Psoas muscle (tissue), 8 donors: ENCODE results near the gene FAF2. TPM values are rescaled to one million over a fixed set of nuclear protein-coding genes. Genes with fewer than 3 reads are reported as not detected.
A peak's percentile ranks its signal among the peaks of the same experiment; 100 is the strongest.
"Not testable (repeated sequence)": the region's sequence is repeated elsewhere in the genome, so short reads cannot be mapped to it uniquely, and the experiment has no call there.

Experiments used
- ATAC-seq, 4 donors: fragments of 200-7000 bp; cut with Tn5 transposase; one replicate each; pipeline ENCODE4 v1.9.1; 2020; ENCODE audit warnings: moderate library complexity in 3 of 4, mild to moderate bottlenecking in 2 of 4
- DNase-seq, 2 donors: peaks; one replicate each; pipeline ENCODE4 v3.0.0-alpha.2; 2020
- H3K27ac ChIP-seq: fragments of 200-600 bp; one replicate; pipeline ENCODE4 v1.8.0; 2022
- H3K27me3 ChIP-seq, 3 donors: fragments of 200-600 bp in 1 of 3; one replicate each; pipeline versions ENCODE4 v1.6.1 to v1.8.0; 2013 to 2022; ENCODE audit warnings: low read length in 2 of 3, mild to moderate bottlenecking in 2 of 3, moderate library complexity in 1 of 3; ENCODE audit not compliant: insufficient read depth in 3 of 3
- H3K36me3 ChIP-seq, 2 donors: fragments of 200-600 bp in 1 of 2; one replicate each; pipeline versions ENCODE4 v1.6.1 to v1.8.0; 2013 to 2022; ENCODE audit warnings: low read depth in 1 of 2, mild to moderate bottlenecking in 1 of 2, moderate library complexity in 1 of 2; ENCODE audit not compliant: insufficient read depth in 1 of 2
- H3K4me1 ChIP-seq: fragments of 200-600 bp; one replicate; pipeline ENCODE4 v1.8.0; 2022
- H3K4me3 ChIP-seq: fragments of 200-600 bp; one replicate; pipeline ENCODE4 v1.8.0; 2022; ENCODE audit warnings: mild to moderate bottlenecking
- H3K9me3 ChIP-seq: fragments of 200-600 bp; one replicate; pipeline ENCODE4 v1.8.0; 2022
- WGBS, 3 donors: extraction: QIAGEN DNeasy Blood & Tissue Kit; methylation state at CpG; one replicate each; pipeline versions ENCODE4 v1.1.6 to v1.1.7; 2013; 5-methylcytosine and 5-hydroxymethylcytosine counted together
- intact Hi-C, 2 donors: fragments of 100-400 bp; cut with DNase I; formaldehyde crosslinking; loops; one replicate each; pipeline versions ENCODE4 v1.11.0 to v1.14.2; 2022
- polyA plus RNA-seq, 3 donors: library from polyadenylated mRNA; stranded (reverse); fragments of 200-250 nt; gene quantifications; one replicate each; pipeline ENCODE4 v1.2.3, GENCODE V29; 2013
- total RNA-seq, 4 donors: library from RNA; stranded (reverse); fragmentation: NEBNext Ultra II Directional in 2 of 4; extraction: Animal tissue kit (Norgen Biotek cat#: 25700) in 2 of 4; gene quantifications; one replicate each; pipeline versions ENCODE4 v1.2.1 to v1.2.4, GENCODE V29; 2021 to 2023
- TF ChIP-seq, protein P1 (sequence below): fragments of 200-600 bp; IDR thresholded peaks from one replicate; pipeline ENCODE4 v1.8.0; 2022; ENCODE audit warnings: antibody characterized with exemption
- donor health status: healthy with polysubstance abuse.
- donor health status: DM: no; HTN: no; CAD: no; lungs with moderate emphysema.
- donor health status: Bipolar disorder and iron deficiency.
- donor health status: healthy.
- donor health status: DM: yes; HTN: yes; CAD: no.
- donor health status: DM: no; HTN: no; CAD: no.
- donor health status: DM: no; HTN: no; CAD: no.
- donor health status: DM: yes; HTN: yes; CAD: no.

Gene FAF2
- total and polyA plus RNA-seq, 7 donors = 8.4 to 22.8 (median 14.7) TPM

DNA sequence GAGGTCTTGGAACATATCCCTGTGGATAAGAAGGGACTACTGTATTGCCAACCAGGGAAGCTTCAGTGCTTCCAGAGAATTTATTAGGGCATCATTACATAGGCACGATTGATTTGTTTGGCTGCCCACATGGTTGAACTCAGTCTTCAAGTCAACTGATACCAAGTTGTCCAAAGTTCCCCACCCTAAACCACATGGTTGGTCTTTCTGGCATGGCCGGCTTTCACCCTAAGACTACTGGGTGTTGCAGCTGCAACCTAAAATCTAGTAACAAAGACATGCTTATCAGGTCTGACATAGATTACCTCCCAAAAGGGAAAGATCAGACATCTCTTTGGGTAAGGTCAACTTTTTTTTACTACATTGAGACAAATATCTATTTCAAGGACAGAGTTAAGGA, 37.0 kb downstream of the FAF2 start:
- intact Hi-C loops = no loop called here
- TF ChIP-seq, protein P1, sequence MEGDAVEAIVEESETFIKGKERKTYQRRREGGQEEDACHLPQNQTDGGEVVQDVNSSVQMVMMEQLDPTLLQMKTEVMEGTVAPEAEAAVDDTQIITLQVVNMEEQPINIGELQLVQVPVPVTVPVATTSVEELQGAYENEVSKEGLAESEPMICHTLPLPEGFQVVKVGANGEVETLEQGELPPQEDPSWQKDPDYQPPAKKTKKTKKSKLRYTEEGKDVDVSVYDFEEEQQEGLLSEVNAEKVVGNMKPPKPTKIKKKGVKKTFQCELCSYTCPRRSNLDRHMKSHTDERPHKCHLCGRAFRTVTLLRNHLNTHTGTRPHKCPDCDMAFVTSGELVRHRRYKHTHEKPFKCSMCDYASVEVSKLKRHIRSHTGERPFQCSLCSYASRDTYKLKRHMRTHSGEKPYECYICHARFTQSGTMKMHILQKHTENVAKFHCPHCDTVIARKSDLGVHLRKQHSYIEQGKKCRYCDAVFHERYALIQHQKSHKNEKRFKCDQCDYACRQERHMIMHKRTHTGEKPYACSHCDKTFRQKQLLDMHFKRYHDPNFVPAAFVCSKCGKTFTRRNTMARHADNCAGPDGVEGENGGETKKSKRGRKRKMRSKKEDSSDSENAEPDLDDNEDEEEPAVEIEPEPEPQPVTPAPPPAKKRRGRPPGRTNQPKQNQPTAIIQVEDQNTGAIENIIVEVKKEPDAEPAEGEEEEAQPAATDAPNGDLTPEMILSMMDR = no peak
- H3K27me3 ChIP-seq = no peaks in the 10 kb centered on the region
- no peaks in the 10 kb centered on the region for H3K9me3 ChIP-seq
- peaks cover 2% of the 10 kb centered on the region for H3K4me1 ChIP-seq
- H3K27ac ChIP-seq = no peak overlapping the region
- peaks cover 5 to 73% of the 10 kb centered on the region in 2 donors for H3K36me3 ChIP-seq
- WGBS, 3 donors = 55 to 78% (median 61%) methylated on average over 2 of the region's 2 CpGs
- peak in 1 of 4 donors; percentile 11 for ATAC-seq
- H3K4me3 ChIP-seq = no peak overlapping the region
- no peak for DNase-seq

DNA sequence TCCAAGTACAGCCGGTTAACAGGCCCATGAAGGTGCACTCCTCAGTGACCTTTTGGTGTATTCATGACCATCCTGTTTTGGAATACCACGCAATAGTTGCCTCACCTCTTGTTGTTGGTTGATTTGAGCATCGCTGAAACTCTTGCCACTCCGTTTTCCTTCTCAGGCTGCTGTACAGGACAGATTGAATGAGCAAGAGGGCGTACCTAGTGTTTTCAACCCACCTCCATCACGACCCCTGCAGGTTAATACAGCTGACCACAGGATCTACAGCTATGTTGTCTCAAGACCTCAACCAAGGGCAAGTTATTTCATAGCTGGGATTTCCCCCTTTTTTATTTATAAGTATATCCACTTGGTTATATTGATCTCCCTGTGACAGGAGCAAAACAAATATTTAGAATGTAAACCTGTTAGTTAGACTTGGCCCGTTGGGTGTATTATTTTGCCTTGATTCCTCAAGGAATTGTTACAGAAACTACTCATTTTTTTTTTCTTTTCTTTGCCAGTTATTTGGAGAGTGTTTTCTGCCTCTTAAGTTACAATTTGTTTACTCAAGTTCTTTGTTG, 38.1 kb downstream of the FAF2 start:
- Histone ChIP-seq H3K36me3 (peaks cover 8 to 74% of the 10 kb centered on the region in 2 donors), H3K27ac (no peak overlapping the region), H3K4me3 (no peak overlapping the region), H3K27me3 (no peaks in the 10 kb centered on the region), H3K9me3 (no peaks in the 10 kb centered on the region), H3K4me1 (peaks cover 2% of the 10 kb centered on the region)
- intact Hi-C loops = no loop called here
- DNase-seq (no peak), ATAC-seq (no peak)
- WGBS, 3 donors = 88 to 95% (median 91%) methylated on average over 7 of the region's 7 CpGs
- TF ChIP-seq, protein P1 = no peak

DNA sequence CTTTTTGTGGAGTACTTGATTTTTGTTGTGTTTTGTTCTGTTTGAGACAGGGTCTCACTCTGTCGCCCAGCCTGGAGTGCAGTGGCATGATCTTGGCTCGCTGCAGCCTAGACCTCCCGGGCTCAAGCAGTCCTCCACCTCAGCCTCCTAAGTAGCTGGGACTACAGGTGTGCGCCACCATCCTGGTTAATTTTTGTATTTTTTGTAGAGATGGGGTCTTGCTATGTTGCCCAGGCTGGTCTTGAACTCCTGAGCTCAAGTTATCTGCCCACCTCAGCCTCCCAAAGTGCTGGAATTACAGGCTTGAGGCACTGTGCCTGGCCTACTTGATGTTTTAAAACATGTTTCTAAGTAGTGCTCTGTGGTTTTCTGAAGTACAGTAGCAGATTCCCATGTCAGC, 39.0 kb downstream of the FAF2 start:
- ATAC-seq, H3K4me1 ChIP-seq, H3K9me3 ChIP-seq, DNase-seq, H3K27ac ChIP-seq, H3K27me3 ChIP-seq, H3K4me3 ChIP-seq, intact Hi-C loops: not testable (repeated sequence)
- WGBS, 3 donors = 95 to 100% (median 98%) methylated on average over 4 of the region's 4 CpGs
- H3K36me3 ChIP-seq = peaks cover 13 to 76% of the 10 kb centered on the region in 2 donors

DNA sequence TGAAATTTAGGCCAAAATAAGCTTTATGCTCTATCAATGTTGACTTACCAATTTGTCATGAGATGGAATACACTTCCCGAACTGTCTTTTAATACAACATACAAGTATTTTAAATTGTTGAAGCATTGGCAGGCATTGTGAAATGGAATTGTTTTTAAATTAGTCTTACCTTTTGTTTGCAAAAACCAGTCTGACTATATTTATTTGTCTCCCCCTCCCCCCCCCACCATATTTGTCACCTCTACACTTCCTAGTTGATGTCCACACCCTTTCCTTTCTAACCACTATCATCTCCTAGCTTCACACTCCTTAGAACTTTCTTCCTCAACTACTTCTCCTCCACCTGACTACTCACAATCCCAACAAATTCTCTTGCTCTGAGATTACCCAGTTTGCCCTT, 40.9 kb downstream of the FAF2 start:
- TF ChIP-seq, protein P1 = no peak
- ATAC-seq = no peak

DNA sequence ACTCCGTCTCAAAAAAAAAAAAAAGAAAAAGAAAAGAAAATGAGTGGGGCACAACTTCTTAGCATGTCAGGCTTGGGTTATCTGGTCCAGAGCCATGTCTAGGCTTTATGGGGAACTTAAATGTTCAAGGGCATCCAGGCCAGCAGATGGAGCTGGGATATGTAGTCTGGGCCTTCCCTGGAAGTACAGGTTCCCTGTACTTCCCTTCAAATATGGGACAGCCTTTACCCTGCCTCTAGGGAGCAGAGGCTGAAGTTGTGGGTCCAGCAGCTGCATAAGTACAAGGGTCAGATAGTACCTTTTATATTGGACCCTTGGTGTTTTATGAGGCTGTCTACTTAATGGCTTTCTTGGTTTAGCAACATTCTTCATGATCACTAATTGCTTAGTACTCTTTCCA, 42.1 kb downstream of the FAF2 start:
- Histone ChIP-seq H3K27me3 (no peaks in the 10 kb centered on the region), H3K4me1 (peaks cover 4% of the 10 kb centered on the region), H3K27ac (no peak overlapping the region), H3K9me3 (no peaks in the 10 kb centered on the region), H3K36me3 (peaks cover 32 to 91% of the 10 kb centered on the region in 2 donors), H3K4me3 (no peak overlapping the region)
- no peak for ATAC-seq
- WGBS, 3 donors = 90 to 100% (median 93%) methylated on average over 1 of the region's 1 CpG
- no peak for DNase-seq
- TF ChIP-seq, protein P1 = no peak
- intact Hi-C loops = no loop called here

More for the DNA sequence above, 40.9 kb downstream of the FAF2 start:
- H3K9me3 ChIP-seq = no peaks in the 10 kb centered on the region
- intact Hi-C loops = no loop called here
- 88 to 94% (median 91%) methylated on average over 1 of the region's 1 CpG for WGBS, 3 donors
- H3K27me3 ChIP-seq = no peaks in the 10 kb centered on the region
- H3K36me3 ChIP-seq = peaks cover 30 to 78% of the 10 kb centered on the region in 2 donors
- H3K4me3 ChIP-seq = no peak overlapping the region
- no peak for DNase-seq
- peaks cover 4% of the 10 kb centered on the region for H3K4me1 ChIP-seq
- H3K27ac ChIP-seq = no peak overlapping the region
